Neural cell (in vitro differentiated cells): ENCODE data around the gene AADAT. TPM values are rescaled to one million over a fixed set of nuclear protein-coding genes. Genes with fewer than 3 reads are reported as not detected.

Source experiments
- H2AFZ ChIP-seq: fragments of 200-600, 300-800 bp; sonication (generic), shearing (Covaris generic); 2 replicates; pipeline ENCODE4 v1.6.0; 2014; ENCODE audit warnings: low read depth, mild to moderate bottlenecking, antibody characterized with exemption, low read length, moderate library complexity
- H3F3A ChIP-seq: fragments of 200-600 bp; shearing (Covaris generic); 2 replicates; pipeline ENCODE4 v1.6.1; 2016; ENCODE audit warnings: mild to moderate bottlenecking, moderate library complexity, mixed read lengths, antibody characterized with exemption, low read length; ENCODE audit not compliant: insufficient read depth, poor library complexity, severe bottlenecking
- H3K27ac ChIP-seq: fragments of 200-600, 300-800 bp; sonication (generic), shearing (Covaris generic); 2 replicates; pipeline ENCODE4 v1.5.1; 2014; ENCODE audit warnings: mild to moderate bottlenecking, low read length, moderate library complexity
- H3K27me3 ChIP-seq: fragments of 300-800, 200-600 bp; sonication (generic), shearing (Covaris generic); 2 replicates; pipeline ENCODE4 v1.6.0; 2014; ENCODE audit warnings: mild to moderate bottlenecking, low read depth, low read length, moderate library complexity; ENCODE audit not compliant: insufficient read depth
- H3K36me3 ChIP-seq: fragments of 300-800, 200-600 bp; sonication (generic), shearing (Covaris generic); 2 replicates; pipeline ENCODE4 v1.5.1; 2014; ENCODE audit warnings: mild to moderate bottlenecking, antibody characterized with exemption, low read length, moderate library complexity; ENCODE audit not compliant: insufficient read depth
- H3K4me2 ChIP-seq: fragments of 300-800, 200-600 bp; sonication (generic), shearing (Covaris generic); 2 replicates; pipeline ENCODE4 v1.6.0; 2014; ENCODE audit warnings: mild to moderate bottlenecking, low read length
- H3K4me3 ChIP-seq: fragments of 300-800, 200-600 bp; sonication (generic), shearing (Covaris generic); 2 replicates; pipeline ENCODE4 v1.5.1; 2014; ENCODE audit warnings: mild to moderate bottlenecking, low read length, moderate library complexity
- H3K79me2 ChIP-seq: fragments of 200-600 bp; shearing (Covaris generic); replicated peaks from 2 replicates; pipeline ENCODE4 v1.6.0; 2014; ENCODE audit warnings: mild to moderate bottlenecking, low read length, moderate library complexity; ENCODE audit not compliant: insufficient read depth
- H3K9ac ChIP-seq: fragments of 300-800, 200-600 bp; sonication (generic), shearing (Covaris generic); 2 replicates; pipeline ENCODE4 v1.6.1; 2016; ENCODE audit warnings: mild to moderate bottlenecking, low read length, mixed read lengths
- H3K9me2 ChIP-seq: fragments of 200-600 bp; shearing (Covaris generic); 2 replicates; pipeline ENCODE4 v1.6.1; 2016; ENCODE audit warnings: mild to moderate bottlenecking, low read length, mixed read lengths; ENCODE audit not compliant: insufficient read depth
- H3K9me3 ChIP-seq: fragments of 200-600, 300-800 bp; sonication (generic), shearing (Covaris generic); 2 replicates; pipeline ENCODE4 v1.6.1; 2016; ENCODE audit warnings: mild to moderate bottlenecking, mixed run types, low read length, moderate library complexity, mixed read lengths
- H4K20me1 ChIP-seq: fragments of 200-600 bp; shearing (Covaris generic); 2 replicates; pipeline ENCODE4 v1.6.1; 2016; ENCODE audit warnings: mild to moderate bottlenecking, mixed run types; ENCODE audit not compliant: insufficient read depth
- EP300 ChIP-seq: fragments of 450-650 bp; conservative IDR thresholded peaks from 2 replicates; pipeline ENCODE4 v1.6.1; 2014; ENCODE audit warnings: antibody characterized with exemption, mild to moderate bottlenecking, moderate library complexity; ENCODE audit not compliant: poor library complexity, severe bottlenecking
- EZH2 ChIP-seq: fragments of 200-600, 300-800 bp; shearing (Covaris generic), sonication (generic); IDR thresholded peaks from 2 replicates; pipeline ENCODE4 v1.6.1; 2014; ENCODE audit warnings: antibody characterized with exemption, low read length, borderline replicate concordance, mild to moderate bottlenecking; ENCODE audit not compliant: insufficient read depth, poor library complexity, severe bottlenecking
- MXI1 ChIP-seq: fragments of 450-650 bp; conservative IDR thresholded peaks from 2 replicates; pipeline ENCODE4 v1.6.1; 2014; ENCODE audit warnings: antibody characterized with exemption, mild to moderate bottlenecking; ENCODE audit not compliant: poor library complexity, severe bottlenecking
- POLR2AphosphoS5 ChIP-seq: IDR thresholded peaks from 2 replicates; pipeline ENCODE4 v1.6.1; 2012
- RAD21 ChIP-seq: fragments of 450-650 bp; conservative IDR thresholded peaks from 2 replicates; pipeline ENCODE4 v1.6.1; 2014; ENCODE audit warnings: antibody characterized with exemption, mild to moderate bottlenecking, moderate library complexity
- SMC3 ChIP-seq: fragments of 450-650 bp; conservative IDR thresholded peaks from 2 replicates; pipeline ENCODE4 v1.6.1; 2014; ENCODE audit warnings: antibody characterized with exemption, mild to moderate bottlenecking, moderate library complexity; ENCODE audit not compliant: poor library complexity
- TAF1 ChIP-seq: IDR thresholded peaks from 2 replicates; pipeline ENCODE4 v1.6.1; 2012; ENCODE audit warnings: low read depth
- polyA plus RNA-seq: library from polyadenylated mRNA; depleted of rRNA; stranded (reverse); fragments of >200 nt; gene quantifications from 2 replicates; pipeline ENCODE4 v1.2.3, GENCODE V29; 2014
- TF ChIP-seq, protein P1 (sequence below): IDR thresholded peaks from 2 replicates; pipeline ENCODE4 v1.6.1; 2012; ENCODE audit warnings: borderline replicate concordance
- TF ChIP-seq, protein P2 (sequence below): fragments of 450-650 bp; IDR thresholded peaks from 2 replicates; pipeline ENCODE4 v1.5.1; 2014; ENCODE audit warnings: antibody characterized with exemption, mild to moderate bottlenecking, moderate library complexity; ENCODE audit not compliant: poor library complexity, severe bottlenecking

The AADAT gene
- polyA plus RNA-seq, 1 donor from 2014 or later, result 79.3 TPM

DNA sequence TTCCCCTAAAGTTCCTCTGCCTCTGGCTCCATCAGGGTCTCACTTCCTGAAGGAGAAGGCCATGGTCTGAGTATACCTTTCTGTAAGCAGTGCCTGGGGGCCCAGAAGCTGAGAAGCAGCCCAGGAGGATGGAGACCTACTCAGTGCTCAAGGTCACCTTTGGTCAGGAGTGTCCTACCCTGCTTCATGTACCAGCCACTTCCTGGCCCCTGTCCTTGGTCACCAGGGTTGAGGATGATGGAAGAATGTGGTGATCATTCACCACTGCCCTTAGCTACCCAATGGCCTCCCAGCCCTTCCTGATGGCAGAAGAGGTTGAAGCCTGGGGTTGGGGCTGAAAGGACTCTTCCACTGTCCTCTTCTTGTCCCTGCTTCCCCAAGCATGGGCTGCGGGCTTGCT, 54.5 kb downstream of the AADAT start:
- Histone ChIP-seq H3K9me3 (no peaks in the 10 kb centered on the region), H3K36me3 (no peaks in the 10 kb centered on the region), H3K27ac (no peak overlapping the region), H3K9me2 (no peaks in the 10 kb centered on the region), H3K79me2 (no peaks in the 10 kb centered on the region), H3K27me3 (no peaks in the 10 kb centered on the region), H2AFZ (no peak overlapping the region), H3F3A (no peaks in the 10 kb centered on the region), H4K20me1 (no peaks in the 10 kb centered on the region), H3K4me3 (no peak overlapping the region), H3K9ac (no peak overlapping the region), H3K4me2 (no peak overlapping the region)
- no peak for TF ChIP-seq TAF1
- TF ChIP-seq SMC3, result no peak
- no peak for TF ChIP-seq RAD21
- TF ChIP-seq, protein P1, sequence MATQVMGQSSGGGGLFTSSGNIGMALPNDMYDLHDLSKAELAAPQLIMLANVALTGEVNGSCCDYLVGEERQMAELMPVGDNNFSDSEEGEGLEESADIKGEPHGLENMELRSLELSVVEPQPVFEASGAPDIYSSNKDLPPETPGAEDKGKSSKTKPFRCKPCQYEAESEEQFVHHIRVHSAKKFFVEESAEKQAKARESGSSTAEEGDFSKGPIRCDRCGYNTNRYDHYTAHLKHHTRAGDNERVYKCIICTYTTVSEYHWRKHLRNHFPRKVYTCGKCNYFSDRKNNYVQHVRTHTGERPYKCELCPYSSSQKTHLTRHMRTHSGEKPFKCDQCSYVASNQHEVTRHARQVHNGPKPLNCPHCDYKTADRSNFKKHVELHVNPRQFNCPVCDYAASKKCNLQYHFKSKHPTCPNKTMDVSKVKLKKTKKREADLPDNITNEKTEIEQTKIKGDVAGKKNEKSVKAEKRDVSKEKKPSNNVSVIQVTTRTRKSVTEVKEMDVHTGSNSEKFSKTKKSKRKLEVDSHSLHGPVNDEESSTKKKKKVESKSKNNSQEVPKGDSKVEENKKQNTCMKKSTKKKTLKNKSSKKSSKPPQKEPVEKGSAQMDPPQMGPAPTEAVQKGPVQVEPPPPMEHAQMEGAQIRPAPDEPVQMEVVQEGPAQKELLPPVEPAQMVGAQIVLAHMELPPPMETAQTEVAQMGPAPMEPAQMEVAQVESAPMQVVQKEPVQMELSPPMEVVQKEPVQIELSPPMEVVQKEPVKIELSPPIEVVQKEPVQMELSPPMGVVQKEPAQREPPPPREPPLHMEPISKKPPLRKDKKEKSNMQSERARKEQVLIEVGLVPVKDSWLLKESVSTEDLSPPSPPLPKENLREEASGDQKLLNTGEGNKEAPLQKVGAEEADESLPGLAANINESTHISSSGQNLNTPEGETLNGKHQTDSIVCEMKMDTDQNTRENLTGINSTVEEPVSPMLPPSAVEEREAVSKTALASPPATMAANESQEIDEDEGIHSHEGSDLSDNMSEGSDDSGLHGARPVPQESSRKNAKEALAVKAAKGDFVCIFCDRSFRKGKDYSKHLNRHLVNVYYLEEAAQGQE, result no peak
- TF ChIP-seq MXI1, result no peak
- no peak for TF ChIP-seq EZH2
- TF ChIP-seq POLR2AphosphoS5, result no peak
- TF ChIP-seq, protein P2, sequence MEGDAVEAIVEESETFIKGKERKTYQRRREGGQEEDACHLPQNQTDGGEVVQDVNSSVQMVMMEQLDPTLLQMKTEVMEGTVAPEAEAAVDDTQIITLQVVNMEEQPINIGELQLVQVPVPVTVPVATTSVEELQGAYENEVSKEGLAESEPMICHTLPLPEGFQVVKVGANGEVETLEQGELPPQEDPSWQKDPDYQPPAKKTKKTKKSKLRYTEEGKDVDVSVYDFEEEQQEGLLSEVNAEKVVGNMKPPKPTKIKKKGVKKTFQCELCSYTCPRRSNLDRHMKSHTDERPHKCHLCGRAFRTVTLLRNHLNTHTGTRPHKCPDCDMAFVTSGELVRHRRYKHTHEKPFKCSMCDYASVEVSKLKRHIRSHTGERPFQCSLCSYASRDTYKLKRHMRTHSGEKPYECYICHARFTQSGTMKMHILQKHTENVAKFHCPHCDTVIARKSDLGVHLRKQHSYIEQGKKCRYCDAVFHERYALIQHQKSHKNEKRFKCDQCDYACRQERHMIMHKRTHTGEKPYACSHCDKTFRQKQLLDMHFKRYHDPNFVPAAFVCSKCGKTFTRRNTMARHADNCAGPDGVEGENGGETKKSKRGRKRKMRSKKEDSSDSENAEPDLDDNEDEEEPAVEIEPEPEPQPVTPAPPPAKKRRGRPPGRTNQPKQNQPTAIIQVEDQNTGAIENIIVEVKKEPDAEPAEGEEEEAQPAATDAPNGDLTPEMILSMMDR, result no peak
- TF ChIP-seq EP300, result no peak

DNA sequence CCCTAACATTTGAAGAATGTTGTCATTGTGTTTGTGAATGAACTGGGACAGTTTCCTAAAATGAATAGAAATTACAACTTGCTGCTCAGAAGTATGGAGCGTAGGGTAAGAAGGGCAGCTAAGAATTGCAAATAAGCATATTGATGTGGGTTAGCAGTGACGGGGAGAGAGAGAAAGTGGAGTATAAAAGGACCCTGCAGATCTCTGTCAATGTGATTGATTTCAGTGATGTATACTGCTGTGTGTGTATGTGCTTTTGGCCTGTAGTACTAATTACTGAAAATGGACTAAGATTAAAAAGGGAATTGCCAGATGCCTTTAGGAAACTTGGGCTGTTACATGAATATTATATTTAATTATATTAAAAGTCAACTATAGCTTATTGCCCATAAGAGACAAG, 55.8 kb downstream of the AADAT start:
- no peak overlapping the region for H3K4me2 ChIP-seq
- no peaks in the 10 kb centered on the region for H3K79me2 ChIP-seq
- H3K4me3 ChIP-seq, result no peak overlapping the region
- TF ChIP-seq SMC3, result no peak
- no peak for TF ChIP-seq POLR2AphosphoS5
- no peak for TF ChIP-seq RAD21
- no peak for TF ChIP-seq EP300
- TF ChIP-seq MXI1, result no peak
- TF ChIP-seq, protein P1, result no peak
- TF ChIP-seq, protein P2, result no peak
- no peak for TF ChIP-seq TAF1
- no peak for TF ChIP-seq EZH2
- H3K36me3 ChIP-seq, result no peaks in the 10 kb centered on the region
- no peaks in the 10 kb centered on the region for H3F3A ChIP-seq
- H3K9me2 ChIP-seq, result no peaks in the 10 kb centered on the region
- H3K9ac ChIP-seq, result no peak overlapping the region
- no peak overlapping the region for H2AFZ ChIP-seq
- H3K27ac ChIP-seq, result no peak overlapping the region
- no peaks in the 10 kb centered on the region for H3K9me3 ChIP-seq
- no peaks in the 10 kb centered on the region for H3K27me3 ChIP-seq
- H4K20me1 ChIP-seq, result no peaks in the 10 kb centered on the region
